Activated naive CD4-positive, alpha-beta T cell treated with Interleukin-2 at 50 U/mL for 16 hours (primary cell): ENCODE measurements around the gene GAS6.

ENCODE experiments used
- DNase-seq: peaks from one replicate; pipeline ENCODE4 v3.0.0-alpha.2; 2020

Gene GAS6

GRCh38 chr13:113864273-113864890, 506 bp upstream of the GAS6 start:
- no peak for DNase-seq

- peak; percentile 17 for DNase-seq
Measured at GRCh38 chr13:113862931-113863523, 849 bp downstream of the GAS6 start.

- no peak for DNase-seq
Measured at GRCh38 chr13:113862191-113862930, 1.5 kb downstream of the GAS6 start.

- DNase-seq: no peak
Measured at GRCh38 chr13:113861433-113862030, 2.3 kb downstream of the GAS6 start.

- no peak for DNase-seq
Measured at GRCh38 chr13:113860665-113861432, 3.0 kb downstream of the GAS6 start.

GRCh38 chr13:113860051-113860664, 3.7 kb downstream of the GAS6 start:
- no peak for DNase-seq

GRCh38 chr13:113859311-113860050, 4.4 kb downstream of the GAS6 start:
- DNase-seq: no peak

GRCh38 chr13:113857531-113858195, 6.2 kb downstream of the GAS6 start:
- no peak for DNase-seq

- DNase-seq: no peak
Measured at GRCh38 chr13:113856716-113857065, 7.2 kb downstream of the GAS6 start.

GRCh38 chr13:113855931-113856715, 7.8 kb downstream of the GAS6 start:
- DNase-seq: no peak

GRCh38 chr13:113855012-113855921, 8.6 kb downstream of the GAS6 start:
- DNase-seq: no peak

- no peak for DNase-seq
Measured at GRCh38 chr13:113854238-113855011, 9.5 kb downstream of the GAS6 start.

- no peak for DNase-seq
Measured at GRCh38 chr13:113853518-113854237, 10.2 kb downstream of the GAS6 start.

- no peak for DNase-seq
Measured at GRCh38 chr13:113852536-113853517, 11.0 kb downstream of the GAS6 start.

- no peak for DNase-seq
Measured at GRCh38 chr13:113851826-113852535, 11.9 kb downstream of the GAS6 start.

- DNase-seq: no peak
Measured at GRCh38 chr13:113851480-113851803, 12.4 kb downstream of the GAS6 start.
